SH-SY5Y (cell line): ENCODE data around the gene TCF4.

Source experiments
- GATA2 ChIP-seq: IDR thresholded peaks from 2 replicates; pipeline ENCODE4 v1.6.1; 2011; ENCODE audit warnings: mild to moderate bottlenecking, low read depth, low read length
- GATA3 ChIP-seq: IDR thresholded peaks from 2 replicates; pipeline ENCODE4 v1.6.1; 2011; ENCODE audit warnings: low read depth, mild to moderate bottlenecking, low read length, moderate library complexity

DNA sequence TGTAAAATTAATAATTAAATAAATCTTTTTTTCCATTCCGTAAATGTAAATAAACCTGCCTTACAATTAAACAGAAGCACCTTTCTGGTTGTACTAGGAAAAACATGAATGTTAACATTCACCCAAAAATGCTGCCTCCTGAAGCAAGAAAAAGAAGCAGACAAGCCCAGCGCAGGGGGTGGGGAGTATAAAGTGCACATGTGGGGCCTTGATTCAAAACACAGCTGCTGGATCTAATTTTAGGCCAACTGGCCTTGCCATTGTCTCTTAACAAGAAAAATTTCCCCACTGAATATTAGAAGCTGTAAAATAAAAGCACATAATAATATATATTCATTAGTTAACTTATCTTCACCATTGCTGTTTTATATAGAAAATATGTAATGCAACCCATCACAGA lies 28.3 kb downstream of the TCF4 start:
- no peak for TF ChIP-seq GATA2
- TF ChIP-seq GATA3, result no peak
